Mesendoderm (in vitro differentiated cells): ENCODE results near the gene B4GALNT1.
A peak's percentile ranks its signal among the peaks of the same experiment; 100 is the strongest.

Experiments
- DNase-seq: peaks from one replicate; pipeline ENCODE4 v3.0.0; 2013
- H2AK5ac ChIP-seq: 2 replicates; pipeline ENCODE4 v1.6.1; 2013; ENCODE audit warnings: low read length, inconsistent platforms
- H2BK120ac ChIP-seq: 2 replicates; pipeline ENCODE4 v1.6.1; 2013; ENCODE audit warnings: low read depth, mild to moderate bottlenecking, low read length, moderate library complexity, mixed read lengths
- H2BK15ac ChIP-seq: replicated peaks from 2 replicates; pipeline ENCODE4 v1.6.1; 2013; ENCODE audit warnings: low read depth, mild to moderate bottlenecking, moderate library complexity
- H2BK5ac ChIP-seq: 2 replicates; pipeline ENCODE4 v1.6.1; 2013; ENCODE audit warnings: low read length, inconsistent platforms
- H3K18ac ChIP-seq: 2 replicates; pipeline ENCODE4 v1.6.1; 2013; ENCODE audit warnings: mild to moderate bottlenecking, low read length, mixed read lengths
- H3K23ac ChIP-seq: one replicate; pipeline ENCODE4 v1.6.1; 2013; ENCODE audit warnings: low read length
- H3K27ac ChIP-seq: 2 replicates; pipeline ENCODE4 v1.5.1; 2013; ENCODE audit warnings: low read depth, mild to moderate bottlenecking, inconsistent platforms, low read length, moderate library complexity
- H3K27me3 ChIP-seq: 2 replicates; pipeline ENCODE4 v1.6.1; 2013; ENCODE audit warnings: low read length, control low read depth, mild to moderate bottlenecking, inconsistent platforms; ENCODE audit not compliant: insufficient read depth, poor library complexity
- H3K36me3 ChIP-seq: 2 replicates; pipeline ENCODE4 v1.6.1; 2013; ENCODE audit warnings: low read length, inconsistent platforms; ENCODE audit not compliant: control insufficient read depth, insufficient read depth
- H3K4ac ChIP-seq: one replicate; pipeline ENCODE4 v1.6.1; 2013; ENCODE audit warnings: low read depth, mild to moderate bottlenecking, low read length, moderate library complexity
- H3K4me1 ChIP-seq: 2 replicates; pipeline ENCODE4 v1.6.1; 2013; ENCODE audit warnings: low read depth, low read length, inconsistent platforms; ENCODE audit not compliant: control insufficient read depth
- H3K4me2 ChIP-seq: 2 replicates; pipeline ENCODE4 v1.6.1; 2013; ENCODE audit warnings: low read length
- H3K4me3 ChIP-seq: 2 replicates; pipeline ENCODE4 v1.5.1; 2013; ENCODE audit warnings: mild to moderate bottlenecking, low read length
- H3K56ac ChIP-seq: one replicate; pipeline ENCODE4 v1.6.1; 2013; ENCODE audit warnings: low read length
- H3K79me1 ChIP-seq: 2 replicates; pipeline ENCODE4 v1.6.1; 2013; ENCODE audit warnings: low read length, inconsistent platforms
- H3K79me2 ChIP-seq: 2 replicates; pipeline ENCODE4 v1.6.1; 2013; ENCODE audit warnings: mild to moderate bottlenecking, low read length; ENCODE audit not compliant: control insufficient read depth, insufficient read depth
- H3K9ac ChIP-seq: 2 replicates; pipeline ENCODE4 v1.6.1; 2013; ENCODE audit warnings: low read length, inconsistent platforms
- H4K5ac ChIP-seq: one replicate; pipeline ENCODE4 v1.6.1; 2013; ENCODE audit warnings: low read length
- H4K8ac ChIP-seq: one replicate; pipeline ENCODE4 v1.6.1; 2013; ENCODE audit warnings: low read depth, mild to moderate bottlenecking, control low read depth, low read length, moderate library complexity
- WGBS: extraction: QIAGEN DNeasy Blood & Tissue Kit; methylation state at CpG from one replicate; pipeline ENCODE4 v1.1.7; 2013; ENCODE audit warnings: low lambda C conversion rate, missing lambda C conversion rate; ENCODE audit not compliant: insufficient coverage; ENCODE audit errors: extremely low coverage; 5-methylcytosine and 5-hydroxymethylcytosine counted together

B4GALNT1 gene

DNA sequence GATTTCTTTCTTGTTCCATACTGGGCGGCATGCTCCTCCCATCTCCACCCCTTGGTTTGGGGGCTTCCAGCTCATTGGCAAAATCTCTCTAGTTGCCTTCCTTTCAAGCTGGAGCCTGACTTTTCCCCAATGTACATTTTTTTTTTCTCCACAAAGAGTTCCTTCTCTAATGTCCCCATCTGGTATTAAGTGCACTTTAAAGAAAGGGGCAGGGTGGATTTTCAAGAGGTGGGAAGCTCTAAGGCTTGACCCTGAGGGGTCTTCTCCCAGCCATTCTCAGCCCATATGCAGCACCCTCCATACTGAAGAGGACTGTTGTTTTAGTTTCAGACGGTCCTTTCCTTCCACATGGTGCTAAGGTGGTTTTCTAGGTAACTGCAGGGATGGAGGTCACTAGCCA is 47.8 kb downstream of the B4GALNT1 start:
- Histone ChIP-seq H3K27ac (no peak overlapping the region), H3K4me1 (peaks cover 2% of the 10 kb centered on the region), H3K9ac (no peak overlapping the region), H2BK120ac (no peak overlapping the region), H4K8ac (no peak overlapping the region), H2BK5ac (no peak overlapping the region), H3K23ac (no peak overlapping the region), H3K79me1 (no peaks in the 10 kb centered on the region), H3K4me3 (no peak overlapping the region), H2AK5ac (no peak overlapping the region), H3K18ac (no peak overlapping the region), H3K36me3 (no peaks in the 10 kb centered on the region), H3K27me3 (no peaks in the 10 kb centered on the region), H3K4ac (no peak overlapping the region), H3K79me2 (no peaks in the 10 kb centered on the region), H4K5ac (no peak overlapping the region), H3K56ac (no peak overlapping the region), H2BK15ac (no peak overlapping the region), H3K4me2 (no peak overlapping the region)
- no peak for DNase-seq
- WGBS: no CpG with 5 or more reads among the region's 2 CpGs

DNA sequence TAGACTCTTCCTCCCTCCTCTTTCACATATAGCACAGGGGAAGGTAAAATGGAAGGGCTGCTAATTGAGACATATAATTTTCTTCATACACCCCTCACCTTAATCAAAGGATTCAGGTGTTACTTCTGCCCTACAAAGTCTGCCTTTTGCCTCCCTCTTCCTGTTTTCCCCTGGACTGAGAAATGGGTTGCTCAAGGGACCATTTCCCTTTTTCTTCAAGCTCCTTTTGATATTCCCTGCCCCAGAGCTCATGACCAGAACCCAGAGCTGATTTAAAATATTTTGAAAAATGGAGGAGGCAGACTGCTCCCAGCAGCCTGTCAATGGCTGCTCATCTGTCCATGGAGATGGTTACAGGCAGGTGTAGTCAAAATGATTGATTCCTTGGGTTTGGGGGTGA is 48.3 kb downstream of the B4GALNT1 start:
- Histone ChIP-seq H2AK5ac (no peak overlapping the region), H3K18ac (no peak overlapping the region), H2BK15ac (no peak overlapping the region), H3K36me3 (no peaks in the 10 kb centered on the region), H3K27ac (no peak overlapping the region), H3K9ac (no peak overlapping the region), H3K79me2 (no peaks in the 10 kb centered on the region), H2BK120ac (no peak overlapping the region), H3K56ac (no peak overlapping the region), H3K4ac (no peak overlapping the region), H2BK5ac (no peak overlapping the region), H3K4me1 (peaks cover 2% of the 10 kb centered on the region), H3K79me1 (no peaks in the 10 kb centered on the region), H4K8ac (no peak overlapping the region), H4K5ac (no peak overlapping the region), H3K23ac (no peak overlapping the region), H3K4me3 (no peak overlapping the region), H3K27me3 (no peaks in the 10 kb centered on the region), H3K4me2 (no peak overlapping the region)
- DNase-seq: no peak

DNA sequence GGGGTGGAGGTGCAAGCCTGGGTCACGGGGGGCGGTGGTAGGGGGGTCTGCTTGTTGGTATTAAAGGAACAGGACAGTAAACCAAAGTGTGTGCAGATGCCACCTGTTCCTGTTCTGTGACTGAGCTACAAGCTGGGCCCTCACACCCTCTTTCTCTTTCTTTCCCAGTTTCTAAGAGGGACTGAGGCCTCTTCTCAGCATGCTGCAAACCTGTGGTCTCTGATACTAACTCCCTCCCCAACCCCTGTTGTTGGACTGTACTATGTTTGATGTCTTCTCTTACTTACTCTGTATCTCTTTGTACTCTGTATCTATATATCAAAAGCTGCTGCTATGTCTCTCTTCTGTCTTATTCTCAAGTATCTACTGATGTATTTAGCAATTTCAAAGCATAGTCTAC is 49.0 kb downstream of the B4GALNT1 start:
- H3K18ac ChIP-seq: no peak overlapping the region
- no peak overlapping the region for H3K4me3 ChIP-seq
- H3K79me2 ChIP-seq: no peaks in the 10 kb centered on the region
- H2BK120ac ChIP-seq: no peak overlapping the region
- H3K56ac ChIP-seq: no peak overlapping the region
- H3K4me1 ChIP-seq: peaks cover 2% of the 10 kb centered on the region
- H2AK5ac ChIP-seq: no peak overlapping the region
- H3K79me1 ChIP-seq: no peaks in the 10 kb centered on the region
- no peak overlapping the region for H3K4me2 ChIP-seq
- no peak overlapping the region for H4K5ac ChIP-seq
- no peak overlapping the region for H2BK5ac ChIP-seq
- no CpG with 5 or more reads among the region's 2 CpGs for WGBS
- no peak overlapping the region for H3K9ac ChIP-seq
- H3K27me3 ChIP-seq: no peaks in the 10 kb centered on the region
- H3K4ac ChIP-seq: no peak overlapping the region
- H3K36me3 ChIP-seq: no peaks in the 10 kb centered on the region
- H4K8ac ChIP-seq: no peak overlapping the region
- H3K23ac ChIP-seq: no peak overlapping the region
- no peak for DNase-seq
- H3K27ac ChIP-seq: no peak overlapping the region
- no peak overlapping the region for H2BK15ac ChIP-seq

DNA sequence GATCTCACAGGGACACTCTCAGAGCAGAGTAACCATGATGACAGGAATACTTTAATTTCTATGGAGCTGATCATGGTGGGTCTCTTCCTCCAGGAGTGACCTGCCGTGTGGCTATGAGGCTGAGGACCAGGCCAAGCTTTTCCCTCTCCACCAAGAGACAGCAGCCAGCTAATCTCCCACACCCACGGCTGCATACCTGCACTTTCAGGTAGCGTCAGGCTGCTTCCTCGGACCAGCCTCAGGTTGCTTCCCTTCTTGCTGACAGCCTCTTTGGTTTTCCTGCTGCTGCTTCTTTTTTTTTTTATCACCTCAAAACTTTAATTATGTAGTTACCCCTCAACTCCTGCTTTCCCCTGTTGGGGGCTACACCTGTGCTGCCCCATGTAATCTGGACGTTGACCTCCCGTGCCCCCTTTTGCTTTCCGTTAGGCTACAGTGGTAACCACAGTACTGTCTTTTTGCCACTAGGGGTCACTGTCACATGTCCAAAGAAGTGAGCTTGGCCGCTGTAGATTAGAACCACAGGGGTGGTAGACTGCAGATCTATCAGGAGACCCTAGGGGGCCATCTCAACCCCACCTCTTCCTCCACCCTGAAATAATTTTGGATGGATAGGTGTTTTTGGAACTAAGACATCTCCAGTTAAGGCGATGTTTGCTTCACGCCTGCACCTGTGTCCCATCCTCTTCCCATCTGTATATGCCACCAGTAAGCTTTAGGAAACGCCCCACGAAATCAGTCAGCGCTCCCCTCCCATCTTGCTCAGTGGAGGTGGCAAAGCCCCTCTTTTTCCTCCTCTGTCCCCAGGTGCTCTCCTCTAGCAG is 49.8 kb downstream of the B4GALNT1 start:
- Histone ChIP-seq H3K4me3 (no peak overlapping the region), H3K9ac (no peak overlapping the region), H4K8ac (no peak overlapping the region), H2BK15ac (no peak overlapping the region), H3K27ac (no peak overlapping the region), H2AK5ac (no peak overlapping the region), H3K23ac (no peak overlapping the region), H3K18ac (no peak overlapping the region), H3K79me2 (no peaks in the 10 kb centered on the region), H2BK5ac (no peak overlapping the region), H2BK120ac (no peak overlapping the region), H3K4ac (no peak overlapping the region), H3K56ac (no peak overlapping the region), H3K36me3 (no peaks in the 10 kb centered on the region), H3K4me2 (no peak overlapping the region), H3K27me3 (no peaks in the 10 kb centered on the region), H4K5ac (no peak overlapping the region), H3K4me1 (peaks cover 2% of the 10 kb centered on the region), H3K79me1 (no peaks in the 10 kb centered on the region)
- WGBS: no CpG with 5 or more reads among the region's 13 CpGs
- DNase-seq: peak; percentile 94

DNA sequence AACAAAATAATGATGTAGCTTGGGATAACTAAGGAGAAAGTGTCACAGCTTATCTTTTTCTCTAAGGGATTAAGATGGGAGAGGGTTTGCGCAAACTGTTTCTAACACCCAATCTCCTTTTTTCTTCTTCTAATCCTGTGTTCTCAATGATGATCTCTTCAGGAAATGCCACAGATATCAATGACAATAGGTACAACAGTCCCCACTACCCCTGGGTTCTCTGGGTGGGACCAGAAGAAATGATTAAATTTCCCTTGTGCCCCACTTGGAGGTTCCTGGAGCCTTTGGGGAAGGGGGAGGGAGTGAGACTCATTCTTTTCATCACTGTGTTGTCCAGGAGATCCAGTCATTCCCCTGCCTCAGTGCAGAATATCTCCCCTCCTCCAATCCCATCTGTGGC is 50.6 kb downstream of the B4GALNT1 start:
- H3K79me1 ChIP-seq: no peaks in the 10 kb centered on the region
- H3K27me3 ChIP-seq: no peaks in the 10 kb centered on the region

DNA sequence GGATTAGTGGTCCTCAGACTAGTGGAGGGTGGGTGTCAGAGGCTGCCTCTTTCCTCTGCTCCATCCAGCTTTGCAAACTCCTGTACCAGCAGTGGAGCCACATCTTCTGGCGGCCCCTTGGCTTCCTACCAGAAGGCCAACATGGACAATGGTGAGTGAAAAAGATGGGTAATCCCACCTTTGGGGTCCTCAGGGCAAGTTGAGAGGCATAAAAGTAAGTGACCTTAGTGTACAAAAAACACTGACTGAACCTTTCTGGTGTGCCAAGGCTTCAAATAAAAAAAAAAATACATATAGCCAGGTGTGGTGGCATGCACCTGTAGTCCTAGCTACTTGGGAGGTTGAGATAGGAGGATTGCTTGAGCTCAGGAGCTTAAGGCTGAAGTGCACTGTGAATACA is 51.2 kb downstream of the B4GALNT1 start:
- H3K4me2 ChIP-seq: no peak overlapping the region
- no peak overlapping the region for H2BK5ac ChIP-seq
- H2BK15ac ChIP-seq: no peak overlapping the region
- no peaks in the 10 kb centered on the region for H3K27me3 ChIP-seq
- no peak overlapping the region for H3K18ac ChIP-seq
- H3K23ac ChIP-seq: no peak overlapping the region
- no peak overlapping the region for H4K5ac ChIP-seq
- no peaks in the 10 kb centered on the region for H3K36me3 ChIP-seq
- no peak overlapping the region for H2AK5ac ChIP-seq
- H3K4me1 ChIP-seq: peaks cover 2% of the 10 kb centered on the region
- no peak overlapping the region for H4K8ac ChIP-seq
- WGBS: no CpG with 5 or more reads among the region's 1 CpG
- H3K79me1 ChIP-seq: no peaks in the 10 kb centered on the region
- H3K4me3 ChIP-seq: no peak overlapping the region
- DNase-seq: no peak
- H3K27ac ChIP-seq: no peak overlapping the region
- H3K9ac ChIP-seq: no peak overlapping the region
- H3K4ac ChIP-seq: no peak overlapping the region
- no peaks in the 10 kb centered on the region for H3K79me2 ChIP-seq
- no peak overlapping the region for H2BK120ac ChIP-seq
- H3K56ac ChIP-seq: no peak overlapping the region

More for the DNA sequence above, 50.6 kb downstream of the B4GALNT1 start:
- Histone ChIP-seq H3K79me2 (no peaks in the 10 kb centered on the region), H3K27ac (no peak overlapping the region), H4K5ac (no peak overlapping the region), H3K18ac (no peak overlapping the region), H3K36me3 (no peaks in the 10 kb centered on the region), H3K4me1 (peaks cover 2% of the 10 kb centered on the region), H3K4ac (no peak overlapping the region), H3K4me3 (no peak overlapping the region), H2BK15ac (no peak overlapping the region), H4K8ac (no peak overlapping the region), H3K23ac (no peak overlapping the region), H2BK120ac (no peak overlapping the region), H3K9ac (no peak overlapping the region), H2BK5ac (no peak overlapping the region), H3K4me2 (no peak overlapping the region), H3K56ac (no peak overlapping the region), H2AK5ac (no peak overlapping the region)
- no CpG with 5 or more reads among the region's 1 CpG for WGBS
- DNase-seq: no peak
